GM06990 (cell line): ENCODE measurements around the gene STON1.

Source experiments
- DNase-seq: peaks from one replicate; pipeline ENCODE4 v3.0.0-alpha.2; 2011; ENCODE audit not compliant: insufficient read length; ENCODE audit errors: extremely low read depth
- H3K27me3 ChIP-seq: replicated peaks from 2 replicates; pipeline ENCODE4 v1.6.0; 2011; ENCODE audit warnings: low read length; ENCODE audit not compliant: control insufficient read depth, insufficient read depth
- H3K36me3 ChIP-seq: 2 replicates; pipeline ENCODE4 v1.5.1; 2011; ENCODE audit warnings: low read length; ENCODE audit not compliant: control insufficient read depth, insufficient read depth
- H3K4me3 ChIP-seq: replicated peaks from 2 replicates; pipeline ENCODE4 v1.5.1; 2011; ENCODE audit warnings: low read depth, mild to moderate bottlenecking, control low read depth, low read length
- CTCF ChIP-seq: IDR thresholded peaks from 2 replicates; pipeline ENCODE4 v1.5.1; 2011; ENCODE audit warnings: low read length, control low read depth, mild to moderate bottlenecking, inconsistent platforms; ENCODE audit not compliant: insufficient read depth, poor library complexity, severe bottlenecking

The STON1 gene, protein sequence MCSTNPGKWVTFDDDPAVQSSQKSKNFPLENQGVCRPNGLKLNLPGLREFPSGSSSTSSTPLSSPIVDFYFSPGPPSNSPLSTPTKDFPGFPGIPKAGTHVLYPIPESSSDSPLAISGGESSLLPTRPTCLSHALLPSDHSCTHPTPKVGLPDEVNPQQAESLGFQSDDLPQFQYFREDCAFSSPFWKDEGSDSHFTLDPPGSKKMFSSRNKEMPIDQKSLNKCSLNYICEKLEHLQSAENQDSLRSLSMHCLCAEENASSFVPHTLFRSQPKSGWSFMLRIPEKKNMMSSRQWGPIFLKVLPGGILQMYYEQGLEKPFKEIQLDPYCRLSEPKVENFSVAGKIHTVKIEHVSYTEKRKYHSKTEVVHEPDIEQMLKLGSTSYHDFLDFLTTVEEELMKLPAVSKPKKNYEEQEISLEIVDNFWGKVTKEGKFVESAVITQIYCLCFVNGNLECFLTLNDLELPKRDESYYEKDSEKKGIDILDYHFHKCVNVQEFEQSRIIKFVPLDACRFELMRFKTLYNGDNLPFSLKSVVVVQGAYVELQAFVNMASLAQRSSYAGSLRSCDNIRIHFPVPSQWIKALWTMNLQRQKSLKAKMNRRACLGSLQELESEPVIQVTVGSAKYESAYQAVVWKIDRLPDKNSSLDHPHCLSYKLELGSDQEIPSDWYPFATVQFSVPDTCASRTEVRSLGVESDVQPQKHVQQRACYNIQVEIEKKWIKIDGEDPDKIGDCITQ

GRCh38 chr2:48530033-48530811 is at the start of gene STON1:
STON1 (plus strand) TSS chr2:48530154; CDS start chr2:48580634, 50,480 bp downstream.
- Histone ChIP-seq H3K27me3 (no peaks in the 10 kb centered on the region; the same call in 1 of the 2 replicates), H3K4me3 (peak within 1 kb of the TSS; percentile 44), H3K36me3 (no peaks in the 10 kb centered on the region)
- TF ChIP-seq CTCF, result peak; percentile 4
- peak; percentile 13 for DNase-seq

GRCh38 chr2:48480526-48480925 is 49.4 kb upstream of the STON1 start:
- Histone ChIP-seq H3K4me3 (no peak overlapping the region), H3K27me3 (no peaks in the 10 kb centered on the region), H3K36me3 (peaks cover 15% of the 10 kb centered on the region)
- TF ChIP-seq CTCF, result no peak
- no peak for DNase-seq

GRCh38 chr2:48482313-48482712 is 47.6 kb upstream of the STON1 start:
- no peak for DNase-seq
- no peak for TF ChIP-seq CTCF
- Histone ChIP-seq H3K4me3 (no peak overlapping the region), H3K27me3 (no peaks in the 10 kb centered on the region), H3K36me3 (peaks cover 15% of the 10 kb centered on the region)

DNA sequence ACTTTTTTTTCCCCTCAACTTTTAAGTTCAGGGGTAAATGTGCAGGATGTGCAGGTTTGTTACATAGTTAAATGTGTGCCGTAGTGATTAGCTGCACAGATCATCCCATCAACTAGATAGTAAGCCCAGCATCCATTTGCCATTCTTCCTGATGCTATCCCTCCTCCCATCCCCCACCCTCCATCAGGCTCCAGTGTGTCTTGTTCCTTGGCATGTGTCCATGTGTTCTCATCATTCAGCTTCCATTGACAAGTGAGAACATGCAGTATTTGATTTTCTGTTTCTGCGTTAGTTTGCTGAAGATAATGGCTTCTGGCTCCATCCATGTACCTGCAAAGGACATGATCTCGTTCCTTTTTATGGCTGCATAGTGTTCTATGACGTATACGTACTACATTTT is 47.2 kb upstream of the STON1 start:
- H3K27me3 ChIP-seq, result no peaks in the 10 kb centered on the region
- peaks cover 15% of the 10 kb centered on the region for H3K36me3 ChIP-seq
- no peak for TF ChIP-seq CTCF
- DNase-seq, result no peak
- H3K4me3 ChIP-seq, result no peak overlapping the region

- no peak for TF ChIP-seq CTCF
- no peak overlapping the region for H3K4me3 ChIP-seq
- H3K36me3 ChIP-seq, result peaks cover 12% of the 10 kb centered on the region
- no peaks in the 10 kb centered on the region for H3K27me3 ChIP-seq
- no peak for DNase-seq
Measured at GRCh38 chr2:48483506-48483905, 46.4 kb upstream of the STON1 start.
